EL (cell line): ENCODE results near the gene MLANA.

ENCODE experiments used
- DNase-seq: peaks from one replicate; pipeline ENCODE4 v3.0.0-alpha.2; 2016

MLANA gene, protein sequence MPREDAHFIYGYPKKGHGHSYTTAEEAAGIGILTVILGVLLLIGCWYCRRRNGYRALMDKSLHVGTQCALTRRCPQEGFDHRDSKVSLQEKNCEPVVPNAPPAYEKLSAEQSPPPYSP

DNA sequence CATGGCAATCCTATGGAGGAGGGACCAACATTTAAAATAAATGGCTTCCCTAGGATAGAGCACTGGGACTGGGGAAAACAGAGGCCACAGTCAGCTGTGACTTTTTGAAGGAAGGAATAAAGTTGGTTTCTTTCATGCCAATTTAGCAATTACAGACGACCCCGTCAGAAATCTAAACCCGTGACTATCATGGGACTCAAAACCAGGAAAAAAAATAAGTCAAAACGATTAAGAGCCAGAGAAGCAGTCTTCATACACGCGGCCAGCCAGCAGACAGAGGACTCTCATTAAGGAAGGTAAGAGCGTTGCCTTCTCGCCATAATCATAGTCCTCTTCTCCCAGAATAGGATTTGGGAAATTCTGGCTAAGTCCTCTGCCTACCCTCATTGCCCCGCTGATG lies at the start of gene MLANA:
MLANA (plus strand) TSS at position 249 of the 400 bp plus-strand sequence. CDS start 1,586 bp downstream, outside the sequence.
- DNase-seq, result no peak

DNA sequence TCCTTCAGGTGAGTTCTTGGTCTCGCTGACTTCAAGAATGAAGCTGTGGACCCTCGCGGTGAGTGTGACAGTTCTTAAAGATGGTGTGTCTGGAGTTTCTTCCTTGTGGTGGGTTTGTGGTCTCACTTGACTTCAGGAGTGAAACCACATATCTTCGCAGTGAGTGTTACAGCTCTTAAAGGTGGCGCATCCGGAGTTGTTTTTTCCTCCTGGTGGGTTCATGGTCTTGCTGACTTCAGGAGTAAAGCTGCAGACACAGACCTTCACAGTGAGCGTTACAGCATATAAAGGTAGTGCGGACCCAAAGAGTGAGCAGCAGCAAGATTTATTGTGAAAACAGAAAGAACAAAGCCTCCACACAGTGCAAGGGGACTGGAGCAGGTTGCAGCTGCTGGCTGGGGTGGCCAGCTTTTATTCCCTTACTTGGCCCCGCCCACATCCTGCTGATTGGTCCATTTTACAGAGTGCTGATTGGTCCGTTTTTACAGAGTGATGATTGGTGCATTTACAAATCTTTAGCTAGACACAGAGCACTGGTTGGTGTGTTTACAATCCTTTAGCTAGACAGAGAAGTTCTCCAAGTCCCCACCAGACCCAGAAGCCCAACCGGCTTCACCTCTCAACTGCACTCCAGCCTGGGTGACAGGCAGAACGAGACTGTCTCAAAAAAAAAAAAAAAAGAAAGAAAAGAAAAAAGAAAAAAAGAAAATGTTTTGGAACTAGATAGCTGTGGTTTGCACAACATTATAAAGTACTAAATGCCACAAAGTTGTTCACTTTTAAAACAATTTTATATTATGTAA lies 48.7 kb upstream of the MLANA start:
- no peak for DNase-seq

DNA sequence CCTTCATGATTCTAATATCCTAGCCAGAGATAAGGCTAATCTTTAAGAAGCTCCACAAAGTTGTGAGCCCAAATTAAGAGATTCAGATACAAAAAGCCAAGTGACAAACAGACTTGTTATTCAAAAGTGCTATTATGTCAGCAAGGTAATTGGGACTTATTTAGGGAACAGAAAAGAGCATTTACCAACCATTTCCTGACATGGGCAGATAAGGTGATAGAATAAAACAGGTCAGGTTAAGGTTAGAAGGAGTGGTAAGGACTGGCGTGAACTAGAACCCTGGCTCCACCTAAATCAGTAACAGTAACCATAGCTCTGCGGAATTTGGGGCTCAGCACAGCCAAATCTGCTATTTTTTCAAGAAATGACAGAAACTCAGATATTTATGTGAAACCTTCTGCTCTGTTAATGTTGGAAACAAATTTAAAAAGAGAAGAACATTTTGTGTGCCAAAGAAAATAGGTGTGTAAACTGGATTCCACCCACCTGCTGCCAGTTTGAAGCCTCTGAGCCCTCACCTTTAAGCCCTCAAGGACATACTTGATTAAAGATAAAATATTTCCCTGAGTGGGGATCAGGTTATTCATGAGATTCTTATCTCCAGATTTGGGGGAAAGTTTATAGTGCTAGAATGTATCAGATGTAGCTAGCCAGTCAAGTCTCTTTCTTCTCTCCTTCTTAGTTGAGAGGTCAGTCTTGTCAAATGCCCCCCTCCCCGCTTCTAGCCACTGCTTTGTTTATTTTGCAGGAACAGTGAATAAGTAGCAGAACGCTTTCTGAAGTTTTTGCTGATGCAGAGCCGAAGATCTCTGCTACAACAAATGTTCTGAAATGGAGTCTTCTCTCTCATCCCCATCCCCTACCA lies 47.5 kb upstream of the MLANA start:
- DNase-seq, result no peak

DNA sequence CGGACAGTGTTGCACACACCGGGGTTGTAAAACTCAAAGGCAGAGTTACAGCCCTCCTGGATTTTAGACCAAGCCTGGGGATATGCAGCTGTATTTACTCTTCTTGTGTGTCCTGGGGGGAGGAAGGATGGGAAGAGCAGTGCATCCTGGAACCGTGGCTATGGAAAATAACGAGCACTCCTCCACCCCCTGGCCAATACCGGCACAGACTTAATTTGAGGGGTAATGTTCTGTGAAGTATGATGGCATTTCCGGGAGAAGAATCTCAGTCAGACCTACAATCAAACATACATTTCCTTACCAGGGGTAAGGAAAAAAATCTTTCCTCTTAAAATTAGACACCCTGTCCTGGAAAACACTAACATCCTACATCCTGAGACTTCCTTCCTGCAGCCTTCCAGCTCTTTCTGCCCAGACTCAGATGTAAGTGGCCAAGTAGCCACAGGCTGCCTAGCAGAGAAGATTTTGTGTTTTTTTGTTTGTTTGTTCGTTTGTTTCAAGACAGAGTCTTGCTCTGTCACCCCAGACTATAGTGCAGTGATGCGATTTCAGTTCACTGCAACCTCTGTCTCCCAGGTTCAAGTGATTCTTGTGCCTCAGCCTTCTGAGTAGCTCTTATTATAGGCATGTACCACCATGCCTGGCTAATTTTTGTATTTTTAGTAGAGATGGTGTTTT lies 46.8 kb upstream of the MLANA start:
- DNase-seq, result peak; percentile 30

- DNase-seq, result no peak
These were observed 45.5 kb upstream of the MLANA start for GRCh38 chr9:5845157-5845531.

GRCh38 chr9:5846096-5846495 lies 44.6 kb upstream of the MLANA start:
- no peak for DNase-seq

- no peak for DNase-seq
These were observed 44.2 kb upstream of the MLANA start for GRCh38 chr9:5846501-5846921.

DNA sequence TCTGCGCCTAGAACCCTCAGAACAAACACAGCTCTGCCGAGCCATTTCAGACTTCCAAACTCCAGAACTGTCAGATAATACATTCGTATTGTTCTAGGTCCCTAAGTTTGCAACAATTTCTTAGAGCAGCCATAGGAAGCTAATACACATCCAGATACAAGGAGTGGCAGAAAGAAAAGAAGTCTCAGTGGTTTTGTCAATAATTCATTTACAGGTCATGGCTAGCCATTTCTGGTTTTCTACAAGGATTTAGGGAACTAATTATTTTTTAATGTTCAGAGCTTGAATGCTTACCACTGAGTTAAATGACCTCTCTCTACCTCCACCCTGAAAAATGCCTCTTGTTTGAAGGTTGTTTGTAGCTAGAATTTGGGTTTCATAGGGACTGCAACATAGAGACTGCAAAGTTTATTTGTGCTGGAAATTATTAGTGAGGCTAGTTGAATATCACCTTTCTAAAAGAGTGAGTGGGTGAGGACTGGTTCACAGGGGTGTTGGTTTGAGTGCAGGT lies 42.3 kb upstream of the MLANA start:
- no peak for DNase-seq

GRCh38 chr9:5850724-5851122 lies 40.0 kb upstream of the MLANA start:
- DNase-seq, result no peak

DNA sequence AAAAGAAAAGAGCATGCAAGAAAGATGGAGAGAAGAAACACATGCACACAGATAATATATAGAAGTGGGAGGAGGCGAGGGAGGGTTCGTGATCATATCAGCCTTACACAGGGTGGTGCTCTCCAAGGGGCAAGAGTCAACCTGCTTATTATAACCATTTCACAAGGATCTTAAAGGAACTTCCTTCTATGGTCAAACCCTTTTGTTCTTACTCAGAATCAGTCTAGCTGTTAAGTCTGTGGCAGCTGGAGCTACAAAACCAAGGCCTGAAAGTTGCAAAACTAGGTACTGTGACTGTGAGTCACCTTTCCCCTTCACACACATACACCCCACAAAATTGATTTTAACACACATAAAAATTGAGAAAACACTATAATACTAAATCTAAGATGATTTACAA lies 39.2 kb upstream of the MLANA start:
- DNase-seq, result no peak

DNA sequence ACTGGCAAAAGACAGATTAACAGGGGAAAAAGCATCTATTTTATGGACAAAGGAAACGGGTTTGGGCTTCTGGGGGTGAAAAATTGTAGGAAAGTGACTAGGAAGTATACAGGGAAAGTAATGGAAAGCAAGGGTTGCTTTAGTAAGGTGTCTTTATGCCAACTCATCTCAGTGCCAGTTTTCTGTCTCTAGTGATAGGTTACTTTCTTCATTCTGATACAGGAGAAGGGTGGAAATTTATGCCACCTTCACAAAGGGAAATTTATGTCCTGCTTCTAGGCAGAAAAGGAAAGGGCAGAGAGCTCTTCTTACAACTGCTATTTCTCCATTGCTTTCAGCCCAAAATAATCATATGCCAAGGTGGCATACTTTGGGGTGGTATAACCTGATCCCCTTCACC lies 37.7 kb upstream of the MLANA start:
- no peak for DNase-seq

GRCh38 chr9:5853617-5854016 lies 37.1 kb upstream of the MLANA start:
- DNase-seq, result no peak

DNA sequence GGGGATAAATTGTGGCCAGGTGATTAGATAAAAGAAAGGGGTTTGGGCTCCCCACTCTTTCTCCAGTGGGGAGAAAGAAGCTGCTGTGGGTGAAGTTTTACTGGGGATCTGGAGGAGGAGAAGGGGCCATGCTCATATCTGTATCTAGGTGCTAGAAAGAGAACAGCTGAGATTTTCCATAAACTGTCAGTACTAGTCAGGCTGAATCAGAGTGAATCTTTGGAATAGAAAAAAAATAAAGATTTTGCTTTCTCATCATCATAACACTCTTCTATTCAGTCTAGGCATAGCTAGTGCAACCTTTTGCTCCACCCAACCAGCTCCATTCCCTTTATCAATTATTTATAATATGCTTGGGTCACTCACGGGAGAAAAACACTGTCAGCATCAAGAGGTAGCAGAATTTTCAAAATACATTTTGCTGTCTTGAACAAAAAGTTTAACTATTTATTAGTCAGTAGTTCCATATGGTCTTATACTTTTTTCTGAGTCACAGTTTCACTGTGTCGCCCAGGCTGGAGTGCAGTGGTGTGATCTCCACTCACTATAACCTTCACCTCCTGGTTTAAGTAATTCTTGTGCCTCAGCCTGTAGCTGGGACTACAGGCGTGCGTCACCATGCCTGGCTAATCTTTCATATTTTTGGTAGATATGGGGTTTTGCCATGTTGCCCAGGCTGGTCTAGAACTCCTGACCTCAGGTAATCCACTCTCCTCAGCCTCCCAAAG lies 36.5 kb upstream of the MLANA start:
- DNase-seq, result no peak

- DNase-seq, result no peak
These were observed 32.8 kb upstream of the MLANA start for GRCh38 chr9:5857928-5858327.

DNA sequence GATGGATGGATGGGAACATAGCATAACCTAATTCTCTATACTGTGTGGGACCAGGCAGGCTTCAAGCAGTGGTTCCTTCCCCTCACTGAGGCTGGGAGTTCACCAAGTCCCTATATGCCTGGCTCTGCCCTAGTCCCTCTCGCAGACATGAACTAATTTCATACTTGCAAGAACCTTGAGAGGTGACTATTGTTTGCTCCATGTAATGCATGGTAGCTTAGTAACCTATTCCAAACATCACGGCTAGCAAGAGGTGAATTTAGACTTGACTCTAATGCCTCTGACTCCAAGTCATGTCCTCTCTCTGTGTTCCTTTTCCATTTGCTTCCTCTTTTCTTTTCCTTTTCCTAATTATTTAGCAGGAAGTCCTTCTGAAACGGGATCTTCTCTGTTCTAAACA lies 31.9 kb upstream of the MLANA start:
- no peak for DNase-seq

DNA sequence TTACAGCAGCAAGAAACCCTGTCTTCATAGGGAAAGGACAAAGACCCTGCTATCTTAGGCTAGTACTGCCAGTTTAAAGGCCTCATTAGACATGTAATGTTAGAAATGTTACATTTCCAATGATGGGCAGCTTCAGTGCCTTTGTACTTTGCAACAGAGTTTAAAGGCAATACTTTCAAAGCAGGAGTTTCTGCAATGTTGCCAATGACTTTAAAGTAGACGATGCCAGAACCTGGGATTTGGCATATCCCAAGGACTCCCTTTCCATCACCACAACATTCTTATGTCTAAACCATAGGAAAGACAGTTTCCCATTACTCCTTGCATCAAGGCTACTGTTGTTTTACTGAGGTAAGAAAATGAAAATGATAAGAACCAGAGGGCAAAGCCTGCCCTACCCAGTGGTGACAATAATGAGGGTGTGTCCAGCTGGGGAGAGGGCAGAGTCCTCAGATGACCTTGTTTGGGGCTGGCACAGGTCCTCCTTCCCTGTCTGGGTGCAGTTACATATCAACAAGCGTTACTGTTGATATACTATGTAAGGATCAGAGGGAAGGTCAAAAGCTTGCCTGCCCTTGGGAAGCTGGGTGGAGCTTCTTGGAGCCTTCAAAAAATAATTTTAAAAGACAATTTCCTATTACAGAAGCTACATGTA lies 27.5 kb upstream of the MLANA start:
- no peak for DNase-seq

GRCh38 chr9:5864446-5864845 lies 26.2 kb upstream of the MLANA start:
- no peak for DNase-seq

GRCh38 chr9:5866272-5866671 lies 24.4 kb upstream of the MLANA start:
- DNase-seq, result no peak

DNA sequence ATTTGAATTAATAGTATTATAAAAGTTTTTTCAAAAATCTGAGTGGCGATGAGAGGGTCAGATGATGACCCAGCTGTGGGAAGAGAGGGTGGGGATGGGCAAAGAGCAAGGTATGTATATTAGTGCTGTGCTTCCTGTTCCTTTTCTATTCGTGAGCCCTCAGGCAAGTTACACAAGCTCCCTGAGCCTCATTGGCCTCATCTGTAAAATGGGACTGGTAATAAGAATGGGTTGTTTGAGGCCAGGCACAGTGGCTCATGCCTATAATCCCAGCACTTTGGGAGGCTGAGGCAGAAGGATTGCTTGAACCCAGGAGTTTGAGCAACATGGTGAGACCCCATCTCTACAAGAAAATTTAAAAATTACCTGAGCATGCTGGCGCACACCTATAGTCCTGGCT lies 24.0 kb upstream of the MLANA start:
- DNase-seq, result no peak

DNA sequence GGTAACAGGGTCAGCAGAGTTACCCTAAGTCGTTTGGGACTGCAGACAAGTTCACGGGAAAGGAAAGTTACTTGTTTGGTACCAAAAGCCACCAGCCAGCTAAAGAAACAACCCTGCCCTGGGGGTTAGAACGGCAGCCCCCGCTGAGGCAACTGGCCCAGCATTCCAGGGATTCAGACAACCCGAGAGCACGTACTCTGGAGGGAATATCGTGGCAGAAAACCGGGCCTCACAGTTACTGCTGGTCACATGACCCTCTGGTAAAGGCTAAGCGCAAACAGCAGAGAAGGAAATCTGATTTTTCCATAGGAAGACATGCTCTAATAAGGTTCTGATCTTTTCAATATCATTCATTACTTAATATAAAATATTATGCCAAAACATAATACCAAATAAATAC lies 22.5 kb upstream of the MLANA start:
- no peak for DNase-seq

GRCh38 chr9:5869315-5870019 lies 21.2 kb upstream of the MLANA start:
- peak; percentile 10 for DNase-seq
